KBM-7 (cell line): ENCODE results near the gene OR6C3.
"Not testable (repeated sequence)": the region's sequence is repeated elsewhere in the genome, so short reads cannot be mapped to it uniquely, and the experiment has no call there.

Experiments used
- DNase-seq: peaks from one replicate; pipeline ENCODE4 v3.0.0-alpha.2; 2015
- in situ Hi-C: fragments of 300-500 bp; cut with MboI; formaldehyde crosslinking; loops from 2 replicates; pipeline ENCODE4 v1.14.3; 2020; ENCODE audit warnings: low sequenced_read_pairs, low pct_unique_long_range_greater_than_20kb, mixed read lengths

Gene OR6C3

GRCh38 chr12:55330446-55330845 is at the start of gene OR6C3:
TSS of gene OR6C3 (plus strand) at chr12:55330746. CDS start at chr12:55331701, 955 bp downstream.
- in situ Hi-C loops: no loop called here
- DNase-seq: no peak

DNA sequence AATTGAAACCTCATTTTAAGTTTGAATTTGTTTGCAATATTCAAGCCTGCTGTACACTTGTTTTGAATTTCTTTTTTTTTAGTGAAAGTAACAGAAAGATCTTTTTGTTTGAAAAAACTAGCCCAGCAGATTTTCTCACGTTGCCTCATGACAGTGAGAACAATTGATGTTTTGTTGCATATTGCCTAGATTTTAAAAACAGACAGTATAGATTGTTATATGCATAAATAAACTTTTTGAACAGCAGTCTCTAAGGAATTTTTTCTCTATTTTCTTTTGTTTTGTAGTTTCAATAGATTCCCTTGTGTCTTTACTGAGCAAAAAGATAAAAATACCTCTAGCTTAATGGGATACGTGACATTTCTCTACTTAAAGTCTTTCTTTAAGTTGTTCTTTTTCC is 49.6 kb upstream of the OR6C3 start:
- DNase-seq: no peak
- in situ Hi-C loops: no loop called here

- DNase-seq: no peak
- in situ Hi-C loops: no loop called here
These were observed 40.5 kb upstream of the OR6C3 start for GRCh38 chr12:55289999-55290398.

DNA sequence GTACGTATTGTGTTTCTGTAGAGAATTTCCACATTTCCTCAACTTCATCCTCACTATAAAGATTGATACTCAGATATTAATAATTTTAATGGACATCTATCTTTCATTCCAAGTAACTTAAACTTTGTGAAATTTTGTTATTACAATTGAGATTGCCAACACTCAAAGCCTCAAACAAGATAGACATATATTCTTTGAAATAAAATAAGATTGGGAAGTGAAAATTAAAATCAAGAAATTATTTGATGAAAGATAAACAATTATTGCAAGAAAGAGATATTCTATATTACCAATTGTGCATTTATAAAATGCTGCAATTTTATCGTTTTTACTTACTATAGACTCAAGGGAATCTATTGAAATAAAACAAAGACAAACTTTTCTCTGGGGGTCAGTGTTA is 34.1 kb upstream of the OR6C3 start, which contains the start of gene OR6C6:
TSS of gene OR6C6 (minus strand) at position 101 of the 400 bp plus-strand sequence. CDS start 1,337 bp downstream, outside the sequence.
- DNase-seq: no peak
- in situ Hi-C loops: no loop called here

- in situ Hi-C loops: no loop called here
- DNase-seq: no peak
These were observed 16.5 kb upstream of the OR6C3 start, which contains the start of gene OR6C1 for GRCh38 chr12:55314043-55314442. TSS of gene OR6C1 (plus strand) at chr12:55314343. CDS start at chr12:55320600, 6,257 bp downstream.

- DNase-seq: no peak
- in situ Hi-C loops: no loop called here
These were observed 10.3 kb upstream of the OR6C3 start for GRCh38 chr12:55320201-55320600.

DNA sequence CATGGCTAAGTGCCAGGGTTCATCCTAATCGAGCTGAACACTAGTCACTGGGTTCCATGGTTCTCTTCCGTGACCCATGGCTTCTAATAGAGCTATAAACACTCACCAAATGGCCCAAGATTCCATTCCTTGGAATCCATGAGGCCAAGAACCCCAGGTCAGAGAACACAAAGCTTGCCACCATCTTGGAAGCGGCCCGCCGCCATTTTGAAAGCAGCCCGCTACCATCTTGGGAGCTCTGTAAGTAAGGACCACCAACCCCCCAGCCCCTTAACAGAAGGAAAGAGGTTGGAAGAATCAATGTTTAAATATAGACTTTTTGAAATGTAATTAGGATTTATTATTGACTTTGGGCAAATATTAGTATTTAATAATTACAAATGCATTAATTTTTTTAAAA is 4.7 kb upstream of the OR6C3 start:
- DNase-seq, in situ Hi-C loops: not testable (repeated sequence)

DNA sequence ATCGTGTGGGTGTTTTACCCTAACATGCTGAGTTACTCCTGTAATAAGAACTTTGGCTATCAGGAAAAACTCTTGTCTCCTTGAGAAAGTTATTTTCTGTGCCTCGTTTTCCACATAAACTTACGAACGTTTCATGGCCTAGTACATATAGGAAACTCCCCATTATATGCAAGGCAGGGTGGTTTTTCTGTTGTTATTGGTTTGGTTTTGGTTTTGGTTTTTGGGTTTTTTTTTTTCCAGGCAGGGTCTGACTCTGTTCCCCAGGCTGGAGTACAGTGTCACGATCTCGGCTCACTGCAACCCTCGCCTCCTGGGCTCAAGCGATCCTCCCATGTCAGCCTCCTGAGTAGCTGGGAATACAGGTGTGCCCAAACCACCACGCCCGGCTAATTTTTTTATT is 5.5 kb downstream of the OR6C3 start:
- DNase-seq: no peak
- in situ Hi-C loops: no loop called here

GRCh38 chr12:55355338-55355737 is 24.8 kb downstream of the OR6C3 start:
- in situ Hi-C loops, DNase-seq: not testable (repeated sequence)

DNA sequence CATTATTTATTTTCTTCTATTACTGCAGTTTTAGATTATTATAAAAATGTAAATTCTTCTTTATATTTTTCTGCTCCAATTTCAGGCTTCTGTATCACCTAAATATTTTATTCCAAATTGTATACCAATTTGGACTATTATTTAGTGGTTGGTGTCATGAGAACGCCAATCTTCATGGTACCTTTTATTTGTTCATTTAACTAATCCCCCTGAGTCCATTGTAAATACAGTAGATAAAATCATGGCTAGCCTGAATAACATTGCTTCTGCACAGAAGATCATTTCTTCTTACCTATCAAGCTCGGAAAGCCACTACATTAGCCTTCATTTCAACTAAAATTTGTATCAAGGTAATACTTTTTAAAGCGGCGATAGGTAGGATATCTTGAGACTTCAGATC is 32.1 kb downstream of the OR6C3 start, which contains the start of gene OR6C75:
TSS of gene OR6C75 (plus strand) at position 301 of the 400 bp plus-strand sequence. CDS start 2,136 bp downstream, outside the sequence.
- in situ Hi-C loops: no loop called here
- DNase-seq: no peak

GRCh38 chr12:55365086-55365485 is 34.5 kb downstream of the OR6C3 start:
- DNase-seq: no peak
- in situ Hi-C loops: no loop called here

DNA sequence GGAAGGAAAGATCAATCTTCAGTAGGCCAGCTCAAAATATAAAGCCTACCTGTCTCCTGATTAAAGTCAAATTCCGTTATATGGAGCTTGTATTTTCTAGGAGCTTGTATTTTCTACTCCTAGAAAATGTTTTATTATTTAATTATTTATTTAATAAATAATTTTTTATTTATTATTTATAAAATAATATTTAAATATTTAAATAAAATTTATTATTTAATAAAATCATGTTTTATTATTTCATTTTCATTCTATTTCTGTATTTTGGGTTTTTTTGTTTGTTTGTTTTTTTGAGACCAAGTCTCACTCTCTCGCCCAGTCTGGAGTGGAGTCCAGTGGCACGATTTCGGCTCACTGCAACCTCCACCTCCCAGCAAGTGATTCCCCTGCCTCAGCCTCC is 42.0 kb downstream of the OR6C3 start:
- no peak for DNase-seq
- in situ Hi-C loops: no loop called here
